GM19438 (cell line): ENCODE measurements around the gene KIAA1755.
"Not testable (repeated sequence)": the region's sequence is repeated elsewhere in the genome, so short reads cannot be mapped to it uniquely, and the experiment has no call there.

Experiments
- ATAC-seq: cut with Tn5 transposase; IDR thresholded peaks from one replicate; pipeline ENCODE4 v1.9.1; 2021; ENCODE audit warnings: low read depth; ENCODE audit not compliant: unreplicated experiment

The KIAA1755 gene

GRCh38 chr20:38291966-38292365 lies 31.4 kb upstream of the KIAA1755 start:
- ATAC-seq = no peak

GRCh38 chr20:38290829-38291814 lies 30.6 kb upstream of the KIAA1755 start:
- ATAC-seq = no peak

- no peak for ATAC-seq
Observed at GRCh38 chr20:38286586-38287531, 26.3 kb upstream of the KIAA1755 start.

- no peak for ATAC-seq
Observed at GRCh38 chr20:38284893-38285444, 24.4 kb upstream of the KIAA1755 start.

- ATAC-seq = not testable (repeated sequence)
Observed at GRCh38 chr20:38284066-38284650, 23.6 kb upstream of the KIAA1755 start.

GRCh38 chr20:38283236-38283635 lies 22.7 kb upstream of the KIAA1755 start:
- no peak for ATAC-seq

- not testable (repeated sequence) for ATAC-seq
Observed at GRCh38 chr20:38281176-38281915, 20.8 kb upstream of the KIAA1755 start.

- no peak for ATAC-seq
Observed at GRCh38 chr20:38278763-38279162, 18.2 kb upstream of the KIAA1755 start.

GRCh38 chr20:38278131-38278530 lies 17.6 kb upstream of the KIAA1755 start:
- ATAC-seq = no peak

- no peak for ATAC-seq
Observed at GRCh38 chr20:38277691-38278090, 17.2 kb upstream of the KIAA1755 start.

- ATAC-seq = no peak
Observed at GRCh38 chr20:38277285-38277684, 16.8 kb upstream of the KIAA1755 start.

- no peak for ATAC-seq
Observed at GRCh38 chr20:38275815-38276550, 15.4 kb upstream of the KIAA1755 start.

GRCh38 chr20:38272961-38273360 lies 12.4 kb upstream of the KIAA1755 start:
- ATAC-seq = no peak

- ATAC-seq = no peak
Observed at GRCh38 chr20:38272398-38272797, 11.9 kb upstream of the KIAA1755 start.

GRCh38 chr20:38271608-38272120 lies 11.1 kb upstream of the KIAA1755 start:
- ATAC-seq = no peak

GRCh38 chr20:38270869-38271605 lies 10.5 kb upstream of the KIAA1755 start:
- no peak for ATAC-seq

- ATAC-seq = no peak
Observed at GRCh38 chr20:38269715-38270114, 9.2 kb upstream of the KIAA1755 start.

GRCh38 chr20:38269040-38269439 lies 8.5 kb upstream of the KIAA1755 start:
- no peak for ATAC-seq
